ENCODE results near the gene ABLIM3.

Gene ABLIM3

DNA sequence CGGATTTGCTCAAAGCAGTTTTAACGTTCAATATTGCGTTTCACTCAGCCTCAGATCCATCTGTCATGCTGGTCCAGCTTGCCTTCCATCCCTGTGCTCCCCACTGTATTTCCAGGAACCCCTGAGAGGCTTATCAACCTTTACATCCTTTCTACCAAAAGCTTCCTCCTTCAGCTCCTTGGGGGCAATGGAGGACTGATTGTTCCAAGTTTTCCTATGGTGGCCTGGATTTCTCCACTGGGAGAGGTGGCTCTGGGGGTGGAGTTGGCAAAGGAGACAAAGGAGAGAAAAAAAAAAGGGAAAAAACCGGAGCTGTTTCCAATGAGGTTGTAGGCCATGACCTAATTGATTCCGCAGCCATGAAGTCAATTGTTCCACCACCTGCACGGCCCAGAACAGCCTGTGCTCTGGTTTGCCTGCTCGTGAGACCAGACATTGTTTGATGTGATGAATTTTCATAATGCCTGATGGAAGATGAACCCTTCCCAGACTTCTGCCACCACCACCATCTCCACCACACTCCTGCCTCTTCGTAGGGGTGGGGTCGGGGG, 54.1 kb downstream of the ABLIM3 start:
- DNase-seq, result no peak

DNA sequence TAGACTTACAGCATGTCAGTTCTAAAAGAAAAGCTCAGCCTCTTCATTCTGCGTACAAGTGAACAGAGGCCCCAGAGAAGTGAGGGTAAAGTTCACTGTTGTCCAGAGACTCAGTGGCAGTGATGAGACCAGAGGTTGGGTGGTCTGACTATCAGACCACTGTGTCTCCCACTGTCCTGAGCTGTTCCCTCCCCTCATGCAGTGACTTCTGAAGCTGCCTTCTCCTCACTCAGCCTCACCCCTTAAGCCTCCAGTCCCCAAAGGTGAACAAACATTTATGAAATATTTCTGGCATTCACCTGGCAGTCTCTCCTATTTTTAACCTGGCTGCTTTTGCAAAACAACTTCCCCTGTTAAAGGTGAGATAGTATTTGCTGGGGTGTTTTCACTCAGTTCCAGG, 54.7 kb downstream of the ABLIM3 start:
- DNase-seq, result no peak

DNA sequence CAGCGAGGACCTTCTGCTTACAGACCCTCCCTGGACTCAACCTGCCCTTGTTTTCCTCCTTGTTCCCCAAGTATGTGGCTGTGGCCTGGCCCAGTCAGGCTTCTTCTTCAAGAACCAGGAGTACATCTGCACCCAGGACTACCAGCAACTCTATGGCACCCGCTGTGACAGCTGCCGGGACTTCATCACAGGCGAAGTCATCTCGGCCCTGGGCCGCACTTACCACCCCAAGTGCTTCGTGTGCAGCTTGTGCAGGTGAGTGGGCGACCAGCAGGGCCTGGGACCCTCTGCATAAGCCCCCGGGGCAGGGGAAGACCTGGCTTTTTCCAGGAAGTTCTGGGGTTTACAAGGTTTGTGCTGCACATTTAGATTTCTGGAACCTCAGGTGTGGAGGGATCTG, 56.9 kb downstream of the ABLIM3 start:
- no peak for DNase-seq

DNA sequence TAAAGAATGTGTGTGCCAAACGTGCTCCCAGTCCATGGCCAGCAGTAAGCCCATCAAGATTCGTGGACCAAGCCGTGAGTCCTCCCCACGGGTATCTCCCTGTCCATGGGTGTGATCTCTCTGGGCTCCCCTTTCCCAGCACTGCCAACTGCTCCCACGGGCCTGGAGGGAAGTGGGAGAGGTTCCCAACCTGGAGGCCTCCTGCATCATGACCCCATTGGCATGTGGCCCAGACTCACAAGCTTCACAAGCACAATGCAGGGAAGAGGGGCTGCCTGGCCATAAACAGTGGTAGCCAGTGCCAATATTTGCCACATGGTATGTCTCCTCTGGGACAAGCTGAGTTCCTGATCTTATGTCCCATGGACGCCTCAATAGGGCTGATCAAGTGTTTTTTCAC, 59.1 kb downstream of the ABLIM3 start:
- no peak for DNase-seq

DNA sequence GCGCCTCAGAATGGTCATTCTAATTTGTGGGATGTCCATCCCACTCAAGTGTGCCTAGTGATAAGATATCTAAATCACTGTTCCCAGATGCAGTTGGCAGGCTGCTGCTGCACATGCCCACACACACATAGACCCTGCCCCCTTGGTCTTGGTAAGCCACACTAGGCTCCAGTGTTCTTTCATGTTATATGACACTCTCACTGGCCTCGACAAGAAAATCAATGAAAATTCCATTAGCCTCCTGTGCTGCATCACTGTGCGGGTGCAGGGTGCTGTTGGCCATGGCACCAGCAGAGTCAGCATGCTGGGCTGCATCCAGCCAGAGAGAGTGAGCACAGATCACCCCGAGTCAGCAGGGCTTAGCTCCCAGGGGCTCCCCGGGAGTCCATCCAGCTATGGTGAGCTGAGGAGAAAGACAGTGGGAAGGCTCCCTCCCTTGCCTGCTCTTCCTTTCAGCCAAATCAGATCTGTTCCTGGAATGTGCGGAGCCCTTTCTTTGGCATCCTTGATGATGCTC, 59.9 kb downstream of the ABLIM3 start:
- DNase-seq, result no peak

DNA sequence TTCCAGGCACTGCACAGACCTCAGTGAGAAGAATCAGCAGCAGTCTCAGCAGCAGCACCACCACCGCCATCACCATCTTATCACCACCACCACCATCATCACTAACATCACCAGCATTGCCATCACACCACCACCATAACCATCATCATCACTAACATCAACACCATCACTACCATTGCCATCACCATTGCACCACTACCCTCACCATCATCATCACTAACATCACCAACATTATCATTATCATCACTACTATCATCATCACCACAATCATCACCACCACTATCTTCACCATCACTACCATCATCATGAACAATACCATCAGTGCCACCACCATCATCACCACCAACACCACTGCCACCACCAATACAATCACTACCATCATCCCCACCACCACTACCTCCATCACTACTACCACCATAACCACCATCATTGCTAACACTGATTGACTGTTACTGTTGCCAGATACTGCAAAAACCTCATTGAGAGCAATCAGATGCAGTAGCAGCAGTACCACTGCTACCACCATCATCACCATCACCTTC, 61.7 kb downstream of the ABLIM3 start:
- DNase-seq, result no peak

DNA sequence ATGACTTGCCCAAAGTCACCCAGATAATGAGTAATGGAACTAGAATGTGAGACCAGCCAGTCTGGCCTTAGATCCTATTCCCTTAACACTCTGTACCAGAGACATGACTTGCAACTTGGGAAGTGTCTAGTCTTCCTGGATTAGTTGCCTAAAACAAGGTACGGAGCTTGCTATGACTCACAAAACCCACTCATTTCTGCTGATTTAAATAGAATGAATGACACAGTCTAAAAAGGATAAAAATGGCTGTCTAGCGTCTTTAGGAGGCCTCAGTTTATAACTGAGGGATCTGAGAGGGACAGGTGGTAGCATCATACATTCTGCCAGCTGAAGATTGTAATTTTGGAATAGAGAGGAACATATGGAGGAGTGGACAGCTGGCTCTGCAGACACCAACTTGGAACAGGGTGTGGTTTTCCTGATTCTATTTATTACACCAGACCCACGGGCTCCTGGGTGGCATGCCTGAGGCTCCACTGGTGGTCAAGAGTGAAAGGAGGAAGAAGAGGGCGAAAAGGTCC, 62.7 kb downstream of the ABLIM3 start:
- no peak for DNase-seq

DNA sequence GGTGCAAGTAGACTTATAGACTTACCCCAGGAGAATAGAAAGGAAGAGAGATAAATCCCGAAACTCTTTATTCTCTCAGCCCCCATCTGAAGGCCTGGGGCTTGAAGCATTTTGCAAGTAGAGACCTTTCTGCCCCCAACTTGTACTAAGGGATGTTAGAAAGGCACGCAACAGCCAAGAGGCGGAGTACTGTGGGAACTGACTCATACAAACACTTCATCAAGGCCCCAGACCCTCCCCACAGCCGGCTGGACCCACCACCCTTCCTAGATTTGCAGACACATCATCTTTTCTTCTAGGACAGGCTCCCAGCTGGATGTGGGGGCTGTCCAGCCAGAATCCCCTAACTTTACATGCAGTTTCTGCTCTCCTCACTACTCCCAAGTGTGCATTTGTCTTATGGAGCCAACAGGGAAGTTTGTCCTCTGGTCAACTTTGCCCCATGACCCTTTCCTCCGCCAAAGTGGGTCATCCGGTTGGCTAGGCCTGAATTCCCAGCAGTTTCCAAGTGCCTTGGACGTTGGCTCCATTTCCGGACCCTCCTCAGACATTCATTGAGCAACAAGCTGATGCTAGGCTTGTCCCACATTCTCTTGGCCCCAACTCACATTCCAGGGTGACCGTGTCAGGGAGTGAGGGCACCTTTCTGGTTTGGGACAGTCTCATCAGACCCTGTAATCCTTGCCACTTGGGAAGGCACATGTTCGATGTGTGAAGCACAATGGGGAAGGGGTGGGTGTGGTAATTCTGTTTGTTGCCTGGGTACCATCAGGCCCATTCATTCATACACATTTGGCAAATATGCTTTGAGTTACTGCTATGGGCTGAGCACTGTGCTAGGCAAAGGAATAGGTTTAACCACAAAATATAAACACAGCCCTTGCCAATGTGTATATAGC, 64.6 kb downstream of the ABLIM3 start:
- DNase-seq, result no peak

DNA sequence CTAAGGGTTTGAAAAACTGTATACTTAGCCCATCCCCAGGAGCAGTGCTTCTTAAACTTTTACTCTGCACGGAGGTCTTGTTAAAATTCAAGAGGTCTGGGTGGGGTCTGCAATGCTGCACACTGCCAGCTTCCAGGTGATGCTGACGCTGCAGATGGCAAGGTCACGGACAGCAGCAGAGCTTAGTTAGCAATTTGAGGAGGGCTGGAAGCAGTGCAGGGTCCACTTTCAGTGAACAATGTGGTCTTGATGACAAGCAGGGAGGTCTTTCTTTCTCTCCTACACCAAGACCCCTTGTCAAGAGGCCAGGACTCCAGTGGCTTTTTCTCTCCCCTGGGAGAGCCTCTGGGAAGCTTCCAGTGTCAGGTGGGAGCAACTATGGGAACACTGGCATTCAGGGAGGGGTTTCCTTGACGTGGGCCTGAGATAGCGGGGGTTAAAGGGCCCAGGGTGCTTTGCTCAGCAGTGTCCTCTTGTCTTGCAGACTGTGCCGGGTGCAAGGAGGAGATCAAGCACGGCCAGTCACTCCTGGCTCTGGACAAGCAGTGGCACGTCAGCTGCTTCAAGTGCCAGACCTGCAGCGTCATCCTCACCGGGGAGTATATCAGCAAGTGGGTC, 65.3 kb downstream of the ABLIM3 start:
- DNase-seq, result peak; percentile 31

DNA sequence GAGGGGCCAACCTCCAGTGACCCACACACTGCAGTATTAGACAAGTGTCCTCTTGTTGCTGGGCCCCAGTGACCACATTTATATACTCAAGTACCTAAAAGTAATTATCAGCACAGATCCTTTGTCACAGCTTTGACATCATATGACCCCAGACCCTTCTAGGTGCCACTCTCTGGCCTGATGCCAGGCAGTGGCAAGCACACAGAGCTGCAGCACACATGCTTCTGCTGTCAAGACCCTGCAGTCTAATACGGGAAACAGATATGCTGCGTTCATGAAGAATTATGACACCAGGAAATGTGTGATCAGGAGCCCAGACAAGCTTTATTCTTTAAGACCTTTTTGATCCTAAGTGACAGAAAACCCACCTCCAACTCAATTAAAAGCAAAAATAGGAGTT, 66.5 kb downstream of the ABLIM3 start:
- DNase-seq, result no peak

DNA sequence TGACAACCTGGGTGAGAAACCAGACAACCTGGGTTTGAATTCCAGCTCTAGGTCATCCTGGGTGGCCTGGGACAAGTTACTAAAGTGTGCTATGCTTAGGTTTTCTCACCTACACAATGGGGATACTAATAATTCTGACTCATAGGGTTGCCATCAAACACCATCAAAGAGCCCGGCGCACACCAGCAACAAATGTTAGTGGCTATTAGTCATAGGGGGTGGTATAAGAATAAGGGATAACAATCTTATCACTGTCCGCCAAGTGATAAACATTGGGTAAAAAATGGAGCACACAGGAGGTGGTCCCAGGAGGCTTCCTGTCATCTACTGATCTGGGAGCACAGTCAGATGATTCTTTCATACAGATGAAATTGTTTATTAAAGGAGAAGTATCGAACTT, 68.9 kb downstream of the ABLIM3 start:
- DNase-seq, result no peak

DNA sequence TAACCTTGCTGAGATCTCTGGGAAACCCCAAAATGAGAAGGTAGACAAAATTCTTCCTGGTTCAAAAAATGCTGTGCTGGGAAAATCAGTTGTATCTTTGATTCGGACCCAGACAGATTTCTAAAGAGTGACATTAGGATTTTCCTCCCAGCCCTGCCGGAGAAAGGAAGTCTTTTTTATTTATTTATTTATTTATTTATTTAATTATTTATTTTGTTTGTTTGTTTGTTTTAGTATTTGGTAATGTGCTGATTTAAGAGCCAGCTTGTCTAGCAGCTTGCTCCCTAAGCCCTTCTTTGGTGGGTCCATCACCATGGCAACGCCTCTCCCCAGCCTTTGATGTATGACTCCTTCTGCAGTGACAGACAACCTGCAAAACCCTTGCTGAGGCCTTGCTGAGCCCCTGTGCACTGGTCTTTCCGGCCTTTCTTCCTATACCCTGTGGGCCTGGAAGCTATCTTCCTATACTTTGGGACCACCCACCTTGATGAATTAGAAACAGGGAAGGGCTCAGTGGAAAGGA, 69.7 kb downstream of the ABLIM3 start:
- no peak for DNase-seq

DNA sequence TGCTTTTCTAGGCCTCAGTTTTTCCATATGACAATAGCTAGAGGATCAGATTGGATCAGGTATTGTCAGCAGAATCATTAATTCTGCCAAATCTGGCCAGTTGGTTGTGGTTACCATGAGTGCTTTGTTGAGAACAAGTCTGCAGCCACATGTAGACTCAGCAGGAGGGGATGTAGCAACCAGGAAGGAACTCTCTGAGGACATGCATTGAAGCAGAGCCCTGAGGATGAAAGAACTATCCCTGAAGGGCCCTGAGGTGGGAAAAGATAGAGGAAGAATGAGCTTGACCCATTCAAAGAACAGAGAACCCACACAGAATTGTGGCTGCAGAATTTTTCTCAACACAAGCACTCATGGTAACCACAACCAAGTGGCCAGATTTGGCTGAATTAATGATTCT, 70.3 kb downstream of the ABLIM3 start:
- DNase-seq, result no peak

DNA sequence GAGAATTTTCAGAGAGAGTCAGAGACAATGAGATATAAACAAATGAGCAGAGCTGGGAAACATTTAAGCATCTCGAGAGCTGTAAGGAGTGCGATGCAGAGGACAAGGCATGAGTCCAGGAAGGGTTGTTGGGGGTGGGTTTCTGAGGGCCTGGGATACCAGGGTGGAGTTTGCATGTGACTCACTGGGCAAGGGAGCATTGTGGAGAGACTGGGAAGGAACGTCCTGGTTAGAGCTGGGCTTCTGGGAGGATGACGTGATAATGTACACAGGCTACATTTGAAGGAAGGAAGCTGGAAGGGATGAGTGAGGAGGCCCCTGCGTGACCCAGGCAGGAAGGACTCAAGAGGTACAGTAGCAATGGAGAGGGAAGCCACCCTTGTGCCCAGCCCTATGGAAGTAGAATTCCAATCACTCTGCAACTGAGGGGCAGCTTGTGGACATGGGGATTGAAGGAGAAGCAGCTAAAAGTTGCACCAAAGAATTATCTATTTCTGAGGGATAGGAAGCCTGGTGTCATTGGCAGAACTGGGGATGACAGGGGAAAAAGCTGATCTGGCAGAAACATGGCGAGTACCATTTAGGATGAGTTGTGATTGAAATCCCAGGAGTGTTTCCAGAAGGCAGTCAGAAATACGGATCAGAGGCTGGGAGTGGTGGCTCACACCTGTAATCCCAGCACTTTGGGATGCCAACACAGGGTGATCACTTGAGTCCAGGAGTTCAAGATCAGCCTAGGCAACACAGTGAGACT, 71.1 kb downstream of the ABLIM3 start:
- no peak for DNase-seq

DNA sequence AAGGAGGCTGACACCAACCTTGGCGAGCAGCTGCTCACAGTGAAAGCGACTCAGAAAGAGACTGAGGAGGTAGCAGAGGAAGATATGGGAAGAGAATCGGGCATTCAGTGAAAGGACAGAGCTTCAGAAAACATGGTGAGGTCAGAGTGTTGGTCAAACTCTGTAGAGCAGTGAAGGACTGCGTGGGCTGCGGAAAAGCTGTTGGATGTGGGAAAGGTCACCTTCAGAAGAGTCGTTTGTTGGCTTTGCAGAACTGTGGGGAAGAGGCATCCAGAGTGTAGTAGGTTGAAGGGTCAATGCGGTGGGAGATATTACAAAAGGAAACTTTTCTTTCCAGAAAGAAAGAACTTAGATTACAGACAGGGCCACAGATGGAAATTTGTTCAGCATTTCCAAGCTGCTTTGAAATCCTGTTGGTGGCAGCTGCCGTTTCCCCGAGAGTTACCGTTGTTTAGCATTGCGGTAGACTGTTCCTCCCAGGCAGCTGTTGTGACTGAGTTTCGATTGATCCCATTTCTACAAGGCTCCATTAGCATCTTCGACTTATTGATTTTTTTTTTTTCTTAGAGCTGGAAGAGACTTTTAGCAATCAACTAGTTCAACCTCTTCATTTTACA, 72.1 kb downstream of the ABLIM3 start:
- no peak for DNase-seq

DNA sequence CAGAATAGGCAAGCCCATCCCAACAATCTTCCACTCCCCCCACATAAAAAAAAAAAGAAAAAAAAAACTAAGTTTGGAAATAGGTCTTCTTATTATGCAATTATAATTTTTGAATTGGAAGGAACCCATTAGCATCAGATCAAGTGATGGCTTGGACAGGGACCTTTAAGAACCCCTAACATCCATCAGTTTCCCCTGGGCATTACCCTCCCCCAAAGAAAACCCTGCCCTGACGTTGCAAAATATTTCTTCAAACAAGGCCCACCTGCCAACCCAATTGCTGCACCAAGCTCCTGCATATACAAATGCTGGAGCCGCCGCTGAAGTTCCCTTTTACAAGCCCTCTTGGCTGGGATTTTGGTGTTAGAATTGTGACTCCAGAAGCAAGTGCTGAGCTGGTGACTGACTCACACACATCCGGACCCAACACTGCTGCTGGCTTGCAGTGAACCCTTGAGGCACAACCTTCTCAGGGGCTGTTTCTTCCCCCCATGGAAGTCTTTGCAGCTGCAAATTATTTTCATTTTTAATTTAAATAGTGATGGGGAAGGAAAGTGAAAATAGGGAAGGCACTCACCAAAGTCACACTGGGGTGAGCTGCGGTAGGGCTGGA, 74.3 kb downstream of the ABLIM3 start:
- no peak for DNase-seq

DNA sequence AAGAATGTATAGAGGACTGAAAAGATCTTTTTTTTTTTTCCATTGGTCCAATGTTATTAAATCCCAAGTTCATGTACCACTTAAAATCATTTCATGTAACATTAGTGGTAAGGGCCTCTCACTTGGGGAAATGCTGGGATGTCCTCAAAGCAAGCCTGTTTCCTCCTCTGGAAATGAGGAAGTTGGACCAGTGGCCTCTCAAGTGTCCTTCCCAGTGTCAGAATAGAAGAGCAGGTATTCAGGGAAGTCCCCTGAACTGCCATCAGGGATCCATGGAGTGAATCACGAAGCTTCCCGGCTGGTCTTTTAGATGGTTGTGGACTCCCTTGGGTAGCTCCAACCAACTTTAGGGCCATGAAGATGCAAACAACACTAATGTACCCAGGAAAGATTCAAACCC, 75.2 kb downstream of the ABLIM3 start:
- DNase-seq, result no peak

DNA sequence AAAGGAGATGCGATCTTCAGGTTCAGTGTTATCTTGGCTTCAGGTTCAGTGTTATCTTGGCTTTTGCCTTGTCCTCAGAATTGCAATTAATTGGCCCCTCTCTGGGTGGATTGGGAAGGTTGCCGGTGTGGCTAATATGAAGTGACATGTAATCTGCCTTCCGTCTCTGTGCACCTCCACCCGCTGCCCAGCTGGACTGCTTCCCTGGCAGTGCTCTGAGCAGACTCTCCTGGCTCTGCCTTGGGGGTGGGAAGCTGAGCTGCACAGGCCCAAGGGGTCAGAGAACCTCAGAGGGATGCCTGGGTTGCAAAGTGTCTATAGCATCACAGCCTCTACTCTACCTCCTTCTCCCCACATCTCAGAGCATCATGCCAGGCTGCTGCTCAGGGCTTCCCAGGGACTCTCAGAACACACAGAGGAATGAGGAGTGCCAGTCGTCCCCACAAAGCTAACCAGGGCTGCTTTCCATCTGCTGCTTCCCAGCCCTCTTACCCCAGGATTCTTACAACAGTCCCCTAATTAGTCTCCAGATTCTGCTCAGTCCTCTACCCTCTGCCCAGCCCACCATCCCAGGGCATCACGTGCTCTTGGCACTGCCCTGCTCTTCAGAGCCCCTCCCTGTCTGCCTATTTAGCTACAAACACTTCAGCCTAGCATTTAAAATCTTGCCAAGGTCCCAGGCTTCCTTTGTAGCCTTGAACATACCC, 76.0 kb downstream of the ABLIM3 start:
- peak; percentile 59 for DNase-seq

DNA sequence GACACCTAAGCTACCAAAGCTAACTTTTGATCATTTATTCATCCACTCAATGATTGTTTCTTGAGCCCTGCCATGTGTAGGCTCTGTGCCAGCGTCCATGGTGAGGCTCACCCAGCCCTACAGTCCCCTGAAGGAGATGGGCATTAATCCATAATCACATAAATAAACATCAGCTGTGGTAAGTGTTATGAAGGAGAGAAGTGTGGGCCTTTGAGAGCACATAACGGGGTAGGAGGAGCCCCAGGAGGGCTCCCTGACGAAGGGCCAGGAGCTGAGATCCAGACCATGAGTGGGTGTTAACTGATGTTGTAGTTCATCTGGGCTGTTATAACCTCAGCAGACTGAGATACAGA, 76.5 kb downstream of the ABLIM3 start:
- peak; percentile 59 for DNase-seq

DNA sequence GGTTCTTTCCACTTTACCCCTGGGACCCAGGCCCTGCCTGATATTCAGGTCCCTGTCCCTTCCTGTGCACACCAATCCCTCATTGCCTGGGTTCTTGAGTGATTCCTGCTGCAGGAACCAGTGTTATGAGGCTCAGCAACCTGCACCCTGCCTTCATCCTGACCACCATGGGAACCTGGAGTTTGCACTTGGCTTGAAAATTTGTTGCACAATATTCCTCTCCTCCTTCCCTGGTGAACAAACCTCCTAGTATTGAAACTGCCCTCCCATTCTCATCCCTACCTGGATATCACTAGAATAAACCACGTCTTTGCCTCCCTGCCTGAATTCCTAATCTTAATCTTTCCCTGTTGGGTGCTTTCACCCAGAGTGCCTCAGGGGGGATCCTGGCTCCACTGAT, 78.3 kb downstream of the ABLIM3 start:
- DNase-seq, result no peak

DNA sequence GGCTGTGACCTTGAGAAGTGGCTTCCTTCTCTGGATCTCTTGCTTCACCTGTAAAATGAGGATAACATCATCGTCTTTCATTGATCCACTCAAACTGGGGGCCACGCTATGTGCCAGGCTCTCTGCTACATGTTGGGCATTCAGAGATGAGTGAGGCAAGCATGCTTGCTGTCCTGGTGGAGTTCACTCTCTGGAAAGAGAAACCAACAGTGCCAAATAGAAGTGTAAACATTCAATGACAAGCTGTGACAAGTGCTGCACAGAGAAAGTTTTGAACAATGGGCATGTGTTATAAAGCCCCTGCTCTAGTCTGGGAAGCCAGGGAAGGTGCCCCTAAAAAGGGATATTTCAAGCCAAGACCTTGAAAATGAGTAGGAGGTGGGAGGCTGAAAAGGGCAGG, 79.5 kb downstream of the ABLIM3 start:
- no peak for DNase-seq

All from DMS79 treated with DMSO at 0.1 percent for 48 hours (cell line).